Neural progenitor cell (in vitro differentiated cells): ENCODE results near the gene LMAN2L. TPM values are rescaled to one million over a fixed set of nuclear protein-coding genes. Genes with fewer than 3 reads are reported as not detected.
A peak's percentile ranks its signal among the peaks of the same experiment; 100 is the strongest.

Source experiments
- DNase-seq: peaks from one replicate; pipeline ENCODE4 v3.0.0-alpha.2; 2016; ENCODE audit warnings: low spot score
- H2AFZ ChIP-seq: fragments of 200-600 bp; sonication (generic); replicated peaks from 2 replicates; pipeline ENCODE4 v1.6.1; 2016; ENCODE audit warnings: antibody characterized with exemption
- H3F3A ChIP-seq: fragments of 200-600 bp; sonication (generic); 2 replicates; pipeline ENCODE4 v1.6.1; 2016; ENCODE audit warnings: antibody characterized with exemption, low read depth
- H3K27ac ChIP-seq: fragments of 200-600 bp; sonication (generic); 2 replicates; pipeline ENCODE4 v1.5.1; 2016; ENCODE audit warnings: mild to moderate bottlenecking
- H3K27me3 ChIP-seq: fragments of 200-600 bp; sonication (generic); 2 replicates; pipeline ENCODE4 v1.6.1; 2016; ENCODE audit warnings: mild to moderate bottlenecking, moderate library complexity
- H3K36me3 ChIP-seq: fragments of 200-600 bp; sonication (generic); 2 replicates; pipeline ENCODE4 v1.5.1; 2016
- H3K4me1 ChIP-seq: fragments of 200-600 bp; sonication (generic); 2 replicates; pipeline ENCODE4 v1.6.1; 2016; ENCODE audit warnings: mixed run types
- H3K4me2 ChIP-seq: fragments of 200-600 bp; sonication (generic); 2 replicates; pipeline ENCODE4 v1.6.1; 2016
- H3K4me3 ChIP-seq: fragments of 200-600 bp; sonication (generic); 2 replicates; pipeline ENCODE4 v1.5.1; 2016
- H3K79me2 ChIP-seq: fragments of 200-600 bp; sonication (generic); 2 replicates; pipeline ENCODE4 v1.6.1; 2016; ENCODE audit warnings: low read depth
- H3K9ac ChIP-seq: fragments of 200-600 bp; sonication (generic); 2 replicates; pipeline ENCODE4 v1.6.1; 2016
- H3K9me3 ChIP-seq: fragments of 200-600 bp; sonication (generic); 2 replicates; pipeline ENCODE4 v1.5.1; 2016; ENCODE audit warnings: low read depth
- H4K20me1 ChIP-seq: fragments of 200-600 bp; sonication (generic); 2 replicates; pipeline ENCODE4 v1.6.1; 2016; ENCODE audit warnings: low read depth
- H3K27ac Mint-ChIP-seq: 3 replicates; pipeline ENCODE4 v1.8.0; 2021; ENCODE audit warnings: mixed read lengths
- H3K27me3 Mint-ChIP-seq: 2 replicates; pipeline ENCODE4 v1.8.0; 2022; ENCODE audit warnings: low read depth, mild to moderate bottlenecking, inconsistent platforms, moderate library complexity, mixed read lengths; ENCODE audit not compliant: insufficient read depth
- H3K36me3 Mint-ChIP-seq: 3 replicates; pipeline ENCODE4 v1.8.0; 2021; ENCODE audit warnings: mixed read lengths
- H3K4me1 Mint-ChIP-seq: 3 replicates; pipeline ENCODE4 v1.8.0; 2021; ENCODE audit warnings: mixed read lengths
- H3K4me3 Mint-ChIP-seq: 3 replicates; pipeline ENCODE4 v1.8.0; 2021; ENCODE audit warnings: mild to moderate bottlenecking, moderate library complexity, mixed read lengths
- H3K9me3 Mint-ChIP-seq: 3 replicates; pipeline ENCODE4 v1.8.0; 2020; ENCODE audit warnings: mixed read lengths
- EZH2 ChIP-seq: fragments of 200-600 bp; sonication (generic); IDR thresholded peaks from 2 replicates; pipeline ENCODE4 v1.6.1; 2017; ENCODE audit warnings: antibody characterized with exemption, mild to moderate bottlenecking, moderate library complexity
- EZH2phosphoT487 ChIP-seq: fragments of 200-600 bp; sonication (generic); IDR thresholded peaks from 2 replicates; pipeline ENCODE4 v1.6.1; 2017; ENCODE audit warnings: antibody characterized with exemption
- total RNA-seq: library from RNA; depleted of rRNA; stranded (reverse); fragments of >200 nt; gene quantifications from 2 replicates; pipeline ENCODE4 v1.2.3, GENCODE V29; 2015; ENCODE audit warnings: low replicate concordance
- TF ChIP-seq, protein P1 (sequence below): fragments of 200-600 bp; sonication (generic); IDR thresholded peaks from 2 replicates; pipeline ENCODE4 v1.5.1; 2017; ENCODE audit warnings: antibody characterized with exemption, mild to moderate bottlenecking

LMAN2L gene
- total RNA-seq, 1 donor from 2014 or later = 25.9 TPM

GRCh38 chr2:96737251-96737650 lies 2.6 kb downstream of the LMAN2L start:
- Histone ChIP-seq H3K4me3 (no peak overlapping the region), H3K36me3 (peaks cover 4% of the 10 kb centered on the region), H3K4me2 (no peak overlapping the region), H3K27ac (no peak overlapping the region), H3K9me3 (no peaks in the 10 kb centered on the region), H4K20me1 (peaks cover 12% of the 10 kb centered on the region), H3K9ac (no peak overlapping the region), H3K27me3 (no peaks in the 10 kb centered on the region), H3K79me2 (peaks cover 41% of the 10 kb centered on the region), H3K4me1 (peaks cover 5% of the 10 kb centered on the region), H2AFZ (no peak overlapping the region), H3F3A (no peaks in the 10 kb centered on the region)
- Mint-ChIP-seq H3K4me3 (peak overlapping the region; percentile 73), H3K4me1 (peaks cover 24% of the 10 kb centered on the region), H3K27me3 (peaks cover 2% of the 10 kb centered on the region), H3K27ac (no peak overlapping the region), H3K36me3 (peaks cover 21% of the 10 kb centered on the region), H3K9me3 (no peaks in the 10 kb centered on the region)
- DNase-seq = no peak
- TF ChIP-seq, protein P1, sequence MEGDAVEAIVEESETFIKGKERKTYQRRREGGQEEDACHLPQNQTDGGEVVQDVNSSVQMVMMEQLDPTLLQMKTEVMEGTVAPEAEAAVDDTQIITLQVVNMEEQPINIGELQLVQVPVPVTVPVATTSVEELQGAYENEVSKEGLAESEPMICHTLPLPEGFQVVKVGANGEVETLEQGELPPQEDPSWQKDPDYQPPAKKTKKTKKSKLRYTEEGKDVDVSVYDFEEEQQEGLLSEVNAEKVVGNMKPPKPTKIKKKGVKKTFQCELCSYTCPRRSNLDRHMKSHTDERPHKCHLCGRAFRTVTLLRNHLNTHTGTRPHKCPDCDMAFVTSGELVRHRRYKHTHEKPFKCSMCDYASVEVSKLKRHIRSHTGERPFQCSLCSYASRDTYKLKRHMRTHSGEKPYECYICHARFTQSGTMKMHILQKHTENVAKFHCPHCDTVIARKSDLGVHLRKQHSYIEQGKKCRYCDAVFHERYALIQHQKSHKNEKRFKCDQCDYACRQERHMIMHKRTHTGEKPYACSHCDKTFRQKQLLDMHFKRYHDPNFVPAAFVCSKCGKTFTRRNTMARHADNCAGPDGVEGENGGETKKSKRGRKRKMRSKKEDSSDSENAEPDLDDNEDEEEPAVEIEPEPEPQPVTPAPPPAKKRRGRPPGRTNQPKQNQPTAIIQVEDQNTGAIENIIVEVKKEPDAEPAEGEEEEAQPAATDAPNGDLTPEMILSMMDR = no peak
- TF ChIP-seq EZH2phosphoT487 (no peak), EZH2 (no peak)

DNA sequence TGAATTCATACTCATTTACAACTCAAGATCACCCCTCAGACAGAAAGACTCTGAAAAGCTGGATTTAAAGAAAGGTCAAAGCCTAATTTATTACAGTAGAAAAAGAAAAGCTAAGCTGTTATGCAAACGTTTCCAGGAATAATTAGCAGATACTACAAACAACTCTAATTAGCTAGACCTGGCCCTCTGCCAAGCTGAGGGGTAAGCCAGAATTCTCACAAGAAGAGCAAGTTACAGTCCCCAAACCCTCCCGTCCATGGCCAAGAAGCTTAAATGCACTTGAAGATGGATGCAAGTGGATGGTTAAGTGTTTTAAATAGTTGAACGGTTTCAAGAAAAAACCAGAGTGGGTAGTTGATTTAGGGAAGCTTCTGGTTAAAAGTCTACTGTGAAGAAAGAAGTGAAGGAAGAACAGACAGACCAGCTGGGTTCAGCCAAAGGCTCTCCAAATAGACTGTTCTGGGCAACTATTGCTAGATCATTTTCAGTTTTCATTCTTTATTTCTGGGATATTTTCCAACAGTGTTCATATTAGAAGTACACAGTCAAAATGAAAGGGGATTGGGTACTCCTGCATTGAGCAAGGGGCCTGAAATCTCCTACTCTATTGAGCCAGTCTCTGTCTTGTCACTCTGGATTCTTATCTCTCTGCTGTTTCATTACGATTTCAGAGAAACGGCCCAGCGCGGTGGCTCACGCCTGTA lies 4.8 kb downstream of the LMAN2L start:
- Mint-ChIP-seq H3K4me1 (peaks cover 18% of the 10 kb centered on the region), H3K36me3 (peaks cover 32% of the 10 kb centered on the region), H3K27ac (no peak overlapping the region), H3K4me3 (no peak overlapping the region), H3K9me3 (no peaks in the 10 kb centered on the region), H3K27me3 (no peaks in the 10 kb centered on the region)
- peaks cover 41% of the 10 kb centered on the region for H3K79me2 ChIP-seq
- no peak overlapping the region for H2AFZ ChIP-seq
- no peak overlapping the region for H3K9ac ChIP-seq
- H3K4me3 ChIP-seq = no peak overlapping the region
- DNase-seq = no peak
- H3K27ac ChIP-seq = no peak overlapping the region
- H3K4me2 ChIP-seq = no peak overlapping the region
- H4K20me1 ChIP-seq = peaks cover 12% of the 10 kb centered on the region
- H3K9me3 ChIP-seq = no peaks in the 10 kb centered on the region
- TF ChIP-seq, protein P1 = no peak
- TF ChIP-seq EZH2 (no peak), EZH2phosphoT487 (no peak)
- no peaks in the 10 kb centered on the region for H3K27me3 ChIP-seq
- no peaks in the 10 kb centered on the region for H3F3A ChIP-seq
- peaks cover 5% of the 10 kb centered on the region for H3K4me1 ChIP-seq
- H3K36me3 ChIP-seq = peaks cover 7% of the 10 kb centered on the region

- Histone ChIP-seq H3K79me2 (peaks cover 32% of the 10 kb centered on the region), H3K4me3 (no peak overlapping the region), H3K9ac (no peak overlapping the region), H3K9me3 (no peaks in the 10 kb centered on the region), H4K20me1 (peaks cover 7% of the 10 kb centered on the region), H3K4me1 (peaks cover 2% of the 10 kb centered on the region), H2AFZ (no peak overlapping the region), H3K27ac (no peak overlapping the region), H3K36me3 (peaks cover 10% of the 10 kb centered on the region), H3K27me3 (no peaks in the 10 kb centered on the region), H3K4me2 (no peak overlapping the region), H3F3A (no peaks in the 10 kb centered on the region)
- H3K4me3 Mint-ChIP-seq = no peak overlapping the region
- no peak overlapping the region for H3K27ac Mint-ChIP-seq
- peaks cover 9% of the 10 kb centered on the region for H3K4me1 Mint-ChIP-seq
- no peak for DNase-seq
- TF ChIP-seq EZH2phosphoT487 (no peak), EZH2 (no peak)
- TF ChIP-seq, protein P1 = no peak
- peaks cover 33% of the 10 kb centered on the region for H3K36me3 Mint-ChIP-seq
- no peaks in the 10 kb centered on the region for H3K27me3 Mint-ChIP-seq
- H3K9me3 Mint-ChIP-seq = no peaks in the 10 kb centered on the region
Observed at GRCh38 chr2:96733931-96734330, 5.9 kb downstream of the LMAN2L start.
